Epidermal melanocyte (primary cell): ENCODE data around the gene TIAM1.
A peak's percentile ranks its signal among the peaks of the same experiment; 100 is the strongest.

ENCODE experiments used
- DNase-seq: peaks from one replicate; pipeline ENCODE4 v3.0.0; 2011; ENCODE audit warnings: low spot score; ENCODE audit not compliant: insufficient read length

Gene TIAM1

GRCh38 chr21:31203431-31204054 lies 140.5 kb downstream of the TIAM1 start:
- DNase-seq = no peak

- DNase-seq = no peak
These were observed 142.5 kb downstream of the TIAM1 start for GRCh38 chr21:31201548-31201947.

GRCh38 chr21:31201144-31201543 lies 142.9 kb downstream of the TIAM1 start:
- DNase-seq = no peak

GRCh38 chr21:31198575-31198974 lies 145.5 kb downstream of the TIAM1 start:
- peak; percentile 50 for DNase-seq

- no peak for DNase-seq
These were observed 147.3 kb downstream of the TIAM1 start for GRCh38 chr21:31196724-31197123.

- no peak for DNase-seq
These were observed 148.6 kb downstream of the TIAM1 start for GRCh38 chr21:31195334-31196015.

- no peak for DNase-seq
These were observed 149.4 kb downstream of the TIAM1 start for GRCh38 chr21:31194510-31195293.

- no peak for DNase-seq
These were observed 150.3 kb downstream of the TIAM1 start for GRCh38 chr21:31193761-31194160.

- no peak for DNase-seq
These were observed 152.5 kb downstream of the TIAM1 start for GRCh38 chr21:31191553-31191952.

- DNase-seq = no peak
These were observed 153.5 kb downstream of the TIAM1 start for GRCh38 chr21:31190516-31190915.

- DNase-seq = no peak
These were observed 156.6 kb downstream of the TIAM1 start for GRCh38 chr21:31187499-31187898.

GRCh38 chr21:31186916-31187315 lies 157.1 kb downstream of the TIAM1 start:
- no peak for DNase-seq

- no peak for DNase-seq
These were observed 158.4 kb downstream of the TIAM1 start for GRCh38 chr21:31185663-31186062.

- DNase-seq = no peak
These were observed 159.2 kb downstream of the TIAM1 start for GRCh38 chr21:31184876-31185275.

GRCh38 chr21:31184459-31184858 lies 159.6 kb downstream of the TIAM1 start:
- DNase-seq = no peak

- DNase-seq = no peak
These were observed 161.6 kb downstream of the TIAM1 start for GRCh38 chr21:31182231-31183140.

GRCh38 chr21:31181082-31181750 lies 162.8 kb downstream of the TIAM1 start:
- no peak for DNase-seq

- DNase-seq = peak; percentile 63
These were observed 163.6 kb downstream of the TIAM1 start for GRCh38 chr21:31180256-31181081.

GRCh38 chr21:31176725-31177124 lies 167.3 kb downstream of the TIAM1 start:
- DNase-seq = no peak

- DNase-seq = no peak
These were observed 167.9 kb downstream of the TIAM1 start for GRCh38 chr21:31176080-31176551.
